ENCODE data around the gene ATR.

GRCh38 chr3:142481196-142481595, 97.3 kb downstream of the ATR start:
- TF ChIP-seq RBM15 (IDR thresholded peaks at IDR 0.05; ENCODE audit: insufficient read depth, low read length) (no peak), KAT2B (IDR thresholded peaks at IDR 0.05; ENCODE audit: low read depth, low read length) (no peak), EP300 (IDR thresholded peaks at IDR 0.05; ENCODE audit: low read length) (no peak), CTCF (IDR thresholded peaks at IDR 0.05 in 2 of 3, conservative IDR thresholded peaks at IDR 0.05 in 1 of 3; ENCODE audit: insufficient read depth in 2 of 3, low read depth in 1 of 3, low read length in 3 of 3) (no peak), SRF (CRISPR knock-in tag; IDR thresholded peaks at IDR 0.05) (no peak), GABPB2 (CRISPR knock-in tag; conservative IDR thresholded peaks at IDR 0.05) (no peak)
